HEK293 (cell line): Measurements from ENCODE around the gene BIRC3.

ENCODE experiments used
- CTCF ChIA-PET: fragments of 350-600 bp; formaldehyde crosslinking; extraction: SDS; loops from one replicate; lab custom pipeline; 2021; ENCODE audit warnings: antibody characterized with exemption; lab: Yijun Ruan, JAX
- POLR2A ChIA-PET: fragments of 300-600 bp; formaldehyde crosslinking; extraction: SDS; loops from one replicate; lab custom pipeline; 2020; ENCODE audit warnings: antibody characterized with exemption, inconsistent platforms; lab: Yijun Ruan, JAX
- H3K27ac ChIP-seq: fragments of 200-500 bp; sonication (Bioruptor generic); 2 replicates; pipeline ENCODE4 v1.5.1; 2014; ENCODE audit warnings: low read depth, low read length, control low read depth, inconsistent platforms; ENCODE audit errors: extremely low read depth
- H3K36me3 ChIP-seq, 2 experiments: fragments of 200-500 bp in 1 of 2; sonication (Bioruptor generic) in 1 of 2; 1 replicate in 1 of 2; 2 replicates in 1 of 2; pipeline ENCODE4 v1.5.1; 2014 to 2017; ENCODE audit warnings: inconsistent platforms in 2 of 2, low read length in 2 of 2; ENCODE audit not compliant: control insufficient read depth in 2 of 2, insufficient read depth in 1 of 2
- H3K4me1 ChIP-seq: fragments of 200-500 bp; sonication (Bioruptor generic); 2 replicates; pipeline ENCODE4 v1.5.1; 2014; ENCODE audit warnings: mild to moderate bottlenecking, low read length, inconsistent platforms; ENCODE audit not compliant: control insufficient read depth, insufficient read depth
- H3K4me3 ChIP-seq: 2 replicates; pipeline ENCODE4 v1.5.1; 2011; ENCODE audit warnings: low read depth, mild to moderate bottlenecking, control low read depth, low read length, moderate library complexity
- H3K9me3 ChIP-seq: fragments of 200-500 bp; sonication (Bioruptor generic); 2 replicates; pipeline ENCODE4 v1.5.1; 2014; ENCODE audit warnings: low read depth, low read length, inconsistent platforms; ENCODE audit not compliant: control insufficient read depth, insufficient read depth
- KLF16 ChIP-seq: fragments of 450-650 bp; formaldehyde crosslinking; IDR thresholded peaks from 2 replicates; pipeline ENCODE4 v1.5.1; 2017; ENCODE audit warnings: missing biosample characterization, missing genetic modification characterization
- MEIS1 ChIP-seq: sonication (generic); formaldehyde crosslinking; IDR thresholded peaks from 2 replicates; pipeline ENCODE4 v1.8.1; 2022; ENCODE audit warnings: missing genetic modification reagents, mild to moderate bottlenecking, borderline replicate concordance
- OSR2 ChIP-seq: fragments of 450-650 bp; formaldehyde crosslinking; IDR thresholded peaks from 2 replicates; pipeline ENCODE4 v1.5.1; 2016; ENCODE audit warnings: missing biosample characterization, missing genetic modification characterization
- RBAK ChIP-seq: fragments of 450-650 bp; formaldehyde crosslinking; IDR thresholded peaks from 2 replicates; pipeline ENCODE4 v1.5.1; 2016; ENCODE audit warnings: missing biosample characterization, missing genetic modification characterization
- ZBTB17 ChIP-seq: fragments of 450-650 bp; formaldehyde crosslinking; IDR thresholded peaks from 2 replicates; pipeline ENCODE4 v1.5.1; 2016; ENCODE audit warnings: missing biosample characterization, missing genetic modification characterization
- ZBTB20 ChIP-seq: fragments of 450-650 bp; formaldehyde crosslinking; IDR thresholded peaks from 2 replicates; pipeline ENCODE4 v1.5.1; 2016; ENCODE audit warnings: missing biosample characterization, missing genetic modification characterization
- ZNF174 ChIP-seq: fragments of 450-650 bp; formaldehyde crosslinking; IDR thresholded peaks from 2 replicates; pipeline ENCODE4 v1.5.0; 2017; ENCODE audit warnings: missing biosample characterization, mild to moderate bottlenecking, missing genetic modification characterization
- ZNF23 ChIP-seq: fragments of 450-650 bp; formaldehyde crosslinking; IDR thresholded peaks from 2 replicates; pipeline ENCODE4 v1.5.1; 2016; ENCODE audit warnings: missing biosample characterization, missing genetic modification characterization, borderline replicate concordance
- ZNF404 ChIP-seq: fragments of 450-650 bp; formaldehyde crosslinking; IDR thresholded peaks from 2 replicates; pipeline ENCODE4 v1.5.1; 2017; ENCODE audit warnings: missing biosample characterization, missing genetic modification characterization
- ZNF510 ChIP-seq: fragments of 450-650 bp; formaldehyde crosslinking; IDR thresholded peaks from 2 replicates; pipeline ENCODE4 v1.5.1; 2018; ENCODE audit warnings: mild to moderate bottlenecking, missing genetic modification characterization, missing biosample characterization; ENCODE audit not compliant: insufficient replicate concordance
- ZNF529 ChIP-seq: fragments of 450-650 bp; formaldehyde crosslinking; IDR thresholded peaks from 2 replicates; pipeline ENCODE4 v1.5.1; 2017; ENCODE audit warnings: missing genetic modification characterization, missing biosample characterization; ENCODE audit not compliant: insufficient replicate concordance
- ZNF561 ChIP-seq: fragments of 450-650 bp; IDR thresholded peaks from 2 replicates; pipeline ENCODE4 v1.5.1; 2018; ENCODE audit warnings: missing biosample characterization, missing genetic modification characterization, borderline replicate concordance
- ZNF621 ChIP-seq: fragments of 450-650 bp; formaldehyde crosslinking; IDR thresholded peaks from 2 replicates; pipeline ENCODE4 v1.5.1; 2017; ENCODE audit warnings: missing biosample characterization, missing genetic modification characterization
- ZNF830 ChIP-seq: fragments of 450-650 bp; IDR thresholded peaks from 2 replicates; pipeline ENCODE4 v1.5.0; 2018; ENCODE audit warnings: missing biosample characterization, missing genetic modification characterization, low read depth, mild to moderate bottlenecking, moderate library complexity
- TF ChIP-seq, protein P1 (sequence below): IDR thresholded peaks from 2 replicates; pipeline ENCODE4 v1.6.1; 2011; ENCODE audit warnings: mild to moderate bottlenecking, low read depth, low read length, borderline replicate concordance
- TF ChIP-seq, protein P2 (sequence below): fragments of 450-650 bp; formaldehyde crosslinking; IDR thresholded peaks from 2 replicates; pipeline ENCODE4 v1.5.1; 2016; ENCODE audit warnings: missing biosample characterization, missing genetic modification characterization
- TF ChIP-seq, protein P3 (sequence below): sonication (generic); formaldehyde crosslinking; IDR thresholded peaks from 2 replicates; pipeline ENCODE4 v1.8.1; 2022; ENCODE audit warnings: mild to moderate bottlenecking, moderate library complexity, missing genetic modification reagents
- TF ChIP-seq, protein P4 (sequence below): fragments of 450-650 bp; formaldehyde crosslinking; IDR thresholded peaks from 2 replicates; pipeline ENCODE4 v1.5.1; 2016; ENCODE audit warnings: missing biosample characterization, missing genetic modification characterization, borderline replicate concordance
- TF ChIP-seq, protein P5 (sequence below): fragments of 450-650 bp; formaldehyde crosslinking; IDR thresholded peaks from 2 replicates; pipeline ENCODE4 v1.5.1; 2016; ENCODE audit warnings: missing biosample characterization, missing genetic modification characterization

BIRC3 gene

DNA sequence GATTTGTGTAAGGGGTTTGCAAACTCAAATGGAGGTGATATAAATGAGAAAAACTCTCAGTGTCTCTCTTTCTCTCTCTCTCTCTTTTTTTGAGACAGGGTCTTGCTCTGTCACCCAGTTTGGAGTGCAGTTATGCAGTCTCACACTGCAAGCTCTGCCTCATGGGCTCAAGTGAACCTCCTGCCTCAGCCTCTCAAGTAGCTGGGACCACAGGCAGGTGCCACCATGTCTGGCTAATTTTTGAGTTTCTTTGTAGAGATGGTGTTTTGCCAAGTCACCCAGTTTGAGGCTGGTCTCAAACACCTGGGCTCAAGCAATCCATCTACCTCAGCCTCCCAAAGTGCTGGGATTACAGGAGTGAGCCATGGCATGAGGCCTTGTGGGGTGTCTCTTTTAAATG lies 2.9 kb downstream of the BIRC3 start:
- H3K27ac ChIP-seq = no peak overlapping the region
- H3K4me3 ChIP-seq = no peak overlapping the region
- H3K9me3 ChIP-seq = no peaks in the 10 kb centered on the region
- H3K4me1 ChIP-seq = no peaks in the 10 kb centered on the region
- POLR2A ChIA-PET = no interaction called here
- TF ChIP-seq OSR2 (tag by site-specific recombination) (no peak), KLF16 (tag by site-specific recombination) (no peak), MEIS1 (CRISPR knock-in tag) (no peak), ZBTB20 (no peak), ZBTB17 (no peak), ZNF404 (tag by site-specific recombination) (no peak)
- TF ChIP-seq, protein P1, sequence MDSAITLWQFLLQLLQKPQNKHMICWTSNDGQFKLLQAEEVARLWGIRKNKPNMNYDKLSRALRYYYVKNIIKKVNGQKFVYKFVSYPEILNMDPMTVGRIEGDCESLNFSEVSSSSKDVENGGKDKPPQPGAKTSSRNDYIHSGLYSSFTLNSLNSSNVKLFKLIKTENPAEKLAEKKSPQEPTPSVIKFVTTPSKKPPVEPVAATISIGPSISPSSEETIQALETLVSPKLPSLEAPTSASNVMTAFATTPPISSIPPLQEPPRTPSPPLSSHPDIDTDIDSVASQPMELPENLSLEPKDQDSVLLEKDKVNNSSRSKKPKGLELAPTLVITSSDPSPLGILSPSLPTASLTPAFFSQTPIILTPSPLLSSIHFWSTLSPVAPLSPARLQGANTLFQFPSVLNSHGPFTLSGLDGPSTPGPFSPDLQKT = no peak
- TF ChIP-seq, protein P2, sequence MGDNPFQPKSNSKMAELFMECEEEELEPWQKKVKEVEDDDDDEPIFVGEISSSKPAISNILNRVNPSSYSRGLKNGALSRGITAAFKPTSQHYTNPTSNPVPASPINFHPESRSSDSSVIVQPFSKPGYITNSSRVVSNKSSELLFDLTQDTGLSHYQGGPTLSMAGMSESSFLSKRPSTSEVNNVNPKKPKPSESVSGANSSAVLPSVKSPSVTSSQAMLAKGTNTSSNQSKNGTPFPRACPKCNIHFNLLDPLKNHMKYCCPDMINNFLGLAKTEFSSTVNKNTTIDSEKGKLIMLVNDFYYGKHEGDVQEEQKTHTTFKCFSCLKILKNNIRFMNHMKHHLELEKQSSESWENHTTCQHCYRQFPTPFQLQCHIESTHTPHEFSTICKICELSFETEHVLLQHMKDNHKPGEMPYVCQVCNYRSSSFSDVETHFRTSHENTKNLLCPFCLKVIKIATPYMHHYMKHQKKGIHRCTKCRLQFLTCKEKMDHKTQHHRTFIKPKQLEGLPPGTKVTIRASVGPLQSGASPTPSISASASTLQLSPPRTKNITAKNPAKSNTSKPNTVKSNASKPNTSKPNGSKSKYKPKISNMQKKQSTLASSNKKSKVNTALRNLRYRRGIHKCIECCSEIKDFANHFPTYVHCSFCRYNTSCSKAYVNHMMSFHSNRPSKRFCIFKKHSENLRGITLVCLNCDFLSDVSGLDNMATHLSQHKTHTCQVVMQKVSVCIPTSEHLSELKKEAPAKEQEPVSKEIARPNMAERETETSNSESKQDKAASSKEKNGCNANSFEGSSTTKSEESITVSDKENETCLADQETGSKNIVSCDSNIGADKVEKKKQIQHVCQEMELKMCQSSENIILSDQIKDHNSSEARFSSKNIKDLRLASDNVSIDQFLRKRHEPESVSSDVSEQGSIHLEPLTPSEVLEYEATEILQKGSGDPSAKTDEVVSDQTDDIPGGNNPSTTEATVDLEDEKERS = no peak
- TF ChIP-seq, protein P3, sequence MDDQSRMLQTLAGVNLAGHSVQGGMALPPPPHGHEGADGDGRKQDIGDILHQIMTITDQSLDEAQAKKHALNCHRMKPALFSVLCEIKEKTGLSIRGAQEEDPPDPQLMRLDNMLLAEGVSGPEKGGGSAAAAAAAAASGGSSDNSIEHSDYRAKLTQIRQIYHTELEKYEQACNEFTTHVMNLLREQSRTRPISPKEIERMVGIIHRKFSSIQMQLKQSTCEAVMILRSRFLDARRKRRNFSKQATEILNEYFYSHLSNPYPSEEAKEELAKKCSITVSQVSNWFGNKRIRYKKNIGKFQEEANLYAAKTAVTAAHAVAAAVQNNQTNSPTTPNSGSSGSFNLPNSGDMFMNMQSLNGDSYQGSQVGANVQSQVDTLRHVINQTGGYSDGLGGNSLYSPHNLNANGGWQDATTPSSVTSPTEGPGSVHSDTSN (CRISPR knock-in tag) = no peak
- TF ChIP-seq, all 188 proteins: peak for 0
- H3K36me3 ChIP-seq = no peaks in the 10 kb centered on the region
- CTCF ChIA-PET = no interaction called here

DNA sequence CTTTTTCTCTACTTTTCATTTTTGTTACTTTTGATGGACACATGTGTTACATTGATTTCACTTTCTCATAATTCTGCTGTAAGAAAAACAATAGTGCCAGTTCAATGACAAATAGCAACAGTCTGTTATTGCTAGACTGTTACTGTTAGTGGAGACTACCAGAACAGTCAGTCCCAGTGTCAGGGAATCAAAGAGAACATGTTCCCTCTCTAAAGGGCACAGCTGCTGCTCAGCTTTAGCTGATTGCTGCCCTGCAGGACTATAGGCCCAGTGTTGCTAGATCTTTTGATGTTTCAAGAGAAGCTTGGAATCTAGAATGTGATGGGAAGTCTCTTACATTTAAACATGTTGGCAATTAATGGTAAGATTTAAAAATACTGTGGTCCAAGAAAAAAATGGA lies 3.4 kb downstream of the BIRC3 start:
- H3K4me3 ChIP-seq = no peak overlapping the region
- CTCF ChIA-PET = no interaction called here
- no peaks in the 10 kb centered on the region for H3K9me3 ChIP-seq
- no peak for TF ChIP-seq ZNF830
- no peaks in the 10 kb centered on the region for H3K4me1 ChIP-seq
- no peak overlapping the region for H3K27ac ChIP-seq
- no peaks in the 10 kb centered on the region for H3K36me3 ChIP-seq
- POLR2A ChIA-PET = no interaction called here

DNA sequence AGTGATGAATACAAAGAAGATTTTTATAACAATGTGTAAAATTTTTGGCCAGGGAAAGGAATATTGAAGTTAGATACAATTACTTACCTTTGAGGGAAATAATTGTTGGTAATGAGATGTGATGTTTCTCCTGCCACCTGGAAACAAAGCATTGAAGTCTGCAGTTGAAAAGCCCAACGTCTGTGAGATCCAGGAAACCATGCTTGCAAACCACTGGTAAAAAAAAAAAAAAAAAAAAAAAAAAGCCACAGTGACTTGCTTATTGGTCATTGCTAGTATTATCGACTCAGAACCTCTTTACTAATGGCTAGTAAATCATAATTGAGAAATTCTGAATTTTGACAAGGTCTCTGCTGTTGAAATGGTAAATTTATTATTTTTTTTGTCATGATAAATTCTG lies 5.3 kb downstream of the BIRC3 start:
- Histone ChIP-seq H3K9me3 (no peaks in the 10 kb centered on the region), H3K4me1 (no peaks in the 10 kb centered on the region), H3K36me3 (no peaks in the 10 kb centered on the region), H3K27ac (no peak overlapping the region), H3K4me3 (no peak overlapping the region)
- ChIA-PET CTCF (interaction anchor here (1.2 kb wide), 1 partner anchor 22 kb away, joined by 3 read pairs; no protein-coding TSS in a partner anchor), POLR2A (no interaction called here)
- TF ChIP-seq, protein P1 = no peak
- TF ChIP-seq RBAK (tag by site-specific recombination) = no peak
- TF ChIP-seq, protein P4, sequence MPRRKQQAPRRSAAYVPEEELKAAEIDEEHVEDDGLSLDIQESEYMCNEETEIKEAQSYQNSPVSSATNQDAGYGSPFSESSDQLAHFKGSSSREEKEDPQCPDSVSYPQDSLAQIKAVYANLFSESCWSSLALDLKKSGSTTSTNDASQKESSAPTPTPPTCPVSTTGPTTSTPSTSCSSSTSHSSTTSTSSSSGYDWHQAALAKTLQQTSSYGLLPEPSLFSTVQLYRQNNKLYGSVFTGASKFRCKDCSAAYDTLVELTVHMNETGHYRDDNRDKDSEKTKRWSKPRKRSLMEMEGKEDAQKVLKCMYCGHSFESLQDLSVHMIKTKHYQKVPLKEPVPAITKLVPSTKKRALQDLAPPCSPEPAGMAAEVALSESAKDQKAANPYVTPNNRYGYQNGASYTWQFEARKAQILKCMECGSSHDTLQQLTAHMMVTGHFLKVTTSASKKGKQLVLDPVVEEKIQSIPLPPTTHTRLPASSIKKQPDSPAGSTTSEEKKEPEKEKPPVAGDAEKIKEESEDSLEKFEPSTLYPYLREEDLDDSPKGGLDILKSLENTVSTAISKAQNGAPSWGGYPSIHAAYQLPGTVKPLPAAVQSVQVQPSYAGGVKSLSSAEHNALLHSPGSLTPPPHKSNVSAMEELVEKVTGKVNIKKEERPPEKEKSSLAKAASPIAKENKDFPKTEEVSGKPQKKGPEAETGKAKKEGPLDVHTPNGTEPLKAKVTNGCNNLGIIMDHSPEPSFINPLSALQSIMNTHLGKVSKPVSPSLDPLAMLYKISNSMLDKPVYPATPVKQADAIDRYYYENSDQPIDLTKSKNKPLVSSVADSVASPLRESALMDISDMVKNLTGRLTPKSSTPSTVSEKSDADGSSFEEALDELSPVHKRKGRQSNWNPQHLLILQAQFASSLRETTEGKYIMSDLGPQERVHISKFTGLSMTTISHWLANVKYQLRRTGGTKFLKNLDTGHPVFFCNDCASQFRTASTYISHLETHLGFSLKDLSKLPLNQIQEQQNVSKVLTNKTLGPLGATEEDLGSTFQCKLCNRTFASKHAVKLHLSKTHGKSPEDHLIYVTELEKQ (tag by site-specific recombination) = no peak
- TF ChIP-seq ZNF529 = no peak
- no peak for TF ChIP-seq ZNF561 (tag by site-specific recombination)
- TF ChIP-seq, protein P5, sequence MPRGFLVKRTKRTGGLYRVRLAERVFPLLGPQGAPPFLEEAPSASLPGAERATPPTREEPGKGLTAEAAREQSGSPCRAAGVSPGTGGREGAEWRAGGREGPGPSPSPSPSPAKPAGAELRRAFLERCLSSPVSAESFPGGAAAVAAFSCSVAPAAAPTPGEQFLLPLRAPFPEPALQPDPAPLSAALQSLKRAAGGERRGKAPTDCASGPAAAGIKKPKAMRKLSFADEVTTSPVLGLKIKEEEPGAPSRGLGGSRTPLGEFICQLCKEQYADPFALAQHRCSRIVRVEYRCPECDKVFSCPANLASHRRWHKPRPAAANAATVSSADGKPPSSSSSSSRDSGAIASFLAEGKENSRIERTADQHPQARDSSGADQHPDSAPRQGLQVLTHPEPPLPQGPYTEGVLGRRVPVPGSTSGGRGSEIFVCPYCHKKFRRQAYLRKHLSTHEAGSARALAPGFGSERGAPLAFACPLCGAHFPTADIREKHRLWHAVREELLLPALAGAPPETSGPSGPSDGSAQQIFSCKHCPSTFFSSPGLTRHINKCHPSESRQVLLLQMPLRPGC (tag by site-specific recombination) = no peak
- no peak for TF ChIP-seq ZNF510 (tag by site-specific recombination)
- TF ChIP-seq ZNF174 (tag by site-specific recombination) = no peak
- TF ChIP-seq ZNF621 (tag by site-specific recombination) = no peak
- TF ChIP-seq ZNF23 (tag by site-specific recombination) = no peak
